ENCODE results near the gene BSN.
A peak's percentile ranks its signal among the peaks of the same experiment; 100 is the strongest.

The BSN gene, protein sequence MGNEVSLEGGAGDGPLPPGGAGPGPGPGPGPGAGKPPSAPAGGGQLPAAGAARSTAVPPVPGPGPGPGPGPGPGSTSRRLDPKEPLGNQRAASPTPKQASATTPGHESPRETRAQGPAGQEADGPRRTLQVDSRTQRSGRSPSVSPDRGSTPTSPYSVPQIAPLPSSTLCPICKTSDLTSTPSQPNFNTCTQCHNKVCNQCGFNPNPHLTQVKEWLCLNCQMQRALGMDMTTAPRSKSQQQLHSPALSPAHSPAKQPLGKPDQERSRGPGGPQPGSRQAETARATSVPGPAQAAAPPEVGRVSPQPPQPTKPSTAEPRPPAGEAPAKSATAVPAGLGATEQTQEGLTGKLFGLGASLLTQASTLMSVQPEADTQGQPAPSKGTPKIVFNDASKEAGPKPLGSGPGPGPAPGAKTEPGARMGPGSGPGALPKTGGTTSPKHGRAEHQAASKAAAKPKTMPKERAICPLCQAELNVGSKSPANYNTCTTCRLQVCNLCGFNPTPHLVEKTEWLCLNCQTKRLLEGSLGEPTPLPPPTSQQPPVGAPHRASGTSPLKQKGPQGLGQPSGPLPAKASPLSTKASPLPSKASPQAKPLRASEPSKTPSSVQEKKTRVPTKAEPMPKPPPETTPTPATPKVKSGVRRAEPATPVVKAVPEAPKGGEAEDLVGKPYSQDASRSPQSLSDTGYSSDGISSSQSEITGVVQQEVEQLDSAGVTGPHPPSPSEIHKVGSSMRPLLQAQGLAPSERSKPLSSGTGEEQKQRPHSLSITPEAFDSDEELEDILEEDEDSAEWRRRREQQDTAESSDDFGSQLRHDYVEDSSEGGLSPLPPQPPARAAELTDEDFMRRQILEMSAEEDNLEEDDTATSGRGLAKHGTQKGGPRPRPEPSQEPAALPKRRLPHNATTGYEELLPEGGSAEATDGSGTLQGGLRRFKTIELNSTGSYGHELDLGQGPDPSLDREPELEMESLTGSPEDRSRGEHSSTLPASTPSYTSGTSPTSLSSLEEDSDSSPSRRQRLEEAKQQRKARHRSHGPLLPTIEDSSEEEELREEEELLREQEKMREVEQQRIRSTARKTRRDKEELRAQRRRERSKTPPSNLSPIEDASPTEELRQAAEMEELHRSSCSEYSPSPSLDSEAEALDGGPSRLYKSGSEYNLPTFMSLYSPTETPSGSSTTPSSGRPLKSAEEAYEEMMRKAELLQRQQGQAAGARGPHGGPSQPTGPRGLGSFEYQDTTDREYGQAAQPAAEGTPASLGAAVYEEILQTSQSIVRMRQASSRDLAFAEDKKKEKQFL (N-terminal part only)

GRCh38 chr3:49553692-49554632 is at the start of gene BSN:
Gene BSN, plus strand, starts transcription at chr3:49554477. Its CDS starts 126 bp downstream, at chr3:49554603.
- H3K4me3 ChIP-seq (ENCODE audit: low read depth, low read length): peak within 1 kb of the TSS; percentile 85

- H3K4me3 ChIP-seq (ENCODE audit: low read depth, low read length): no peak overlapping the region
Observed at GRCh38 chr3:49506906-49507305, 47.4 kb upstream of the BSN start.

DNA sequence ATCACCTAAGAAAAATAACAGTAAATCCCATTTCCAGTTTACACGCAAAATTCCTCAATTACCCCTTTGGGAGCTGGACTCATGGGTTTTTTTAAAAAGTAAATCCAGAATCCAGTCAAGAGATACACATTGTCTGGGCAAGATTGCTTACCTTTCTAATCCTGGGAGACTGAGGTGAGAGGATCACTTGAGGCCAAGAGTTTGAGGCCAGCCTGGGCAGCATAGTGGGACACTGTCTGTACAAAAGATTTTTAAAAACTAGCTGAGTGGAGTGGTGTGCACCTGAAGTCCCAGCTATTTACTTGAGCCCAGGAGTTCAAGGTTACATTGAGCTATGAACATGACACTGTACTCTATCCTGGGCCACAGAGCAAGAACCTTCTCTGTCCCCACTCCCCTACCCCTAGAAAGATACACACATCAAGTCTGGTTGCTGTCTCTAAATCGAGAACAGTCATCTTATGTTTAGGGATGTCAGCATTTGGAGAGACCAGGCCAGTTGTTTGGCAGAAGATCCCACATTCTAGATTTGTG is 45.2 kb upstream of the BSN start:
- no peak overlapping the region for H3K4me3 ChIP-seq (ENCODE audit: low read depth, low read length)

DNA sequence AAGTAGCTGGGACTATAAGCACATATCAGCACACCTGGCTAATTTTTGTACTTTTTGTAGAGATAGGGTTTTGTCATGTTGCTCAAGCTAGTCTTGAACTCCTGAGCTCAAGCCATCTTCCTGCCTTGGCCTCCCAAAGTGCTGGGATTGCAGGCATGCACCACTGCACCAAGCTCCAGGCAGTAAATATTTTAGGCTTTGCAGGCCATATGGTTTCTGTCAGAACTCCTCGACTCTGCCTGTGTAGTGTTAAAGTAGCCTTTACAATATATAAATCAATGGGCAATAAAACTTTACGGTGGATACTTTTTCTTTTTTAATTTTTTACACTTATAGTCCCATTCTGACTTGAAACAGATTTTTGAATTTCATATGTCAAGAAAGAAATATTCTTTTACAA is 42.6 kb upstream of the BSN start:
- no peak overlapping the region for H3K4me3 ChIP-seq (ENCODE audit: low read depth, low read length)

GRCh38 chr3:49512781-49513355 is 41.4 kb upstream of the BSN start:
- no peak overlapping the region for H3K4me3 ChIP-seq (ENCODE audit: low read depth, low read length)

GRCh38 chr3:49513494-49514124 is 40.7 kb upstream of the BSN start:
- H3K4me3 ChIP-seq (ENCODE audit: low read depth, low read length): no peak overlapping the region

DNA sequence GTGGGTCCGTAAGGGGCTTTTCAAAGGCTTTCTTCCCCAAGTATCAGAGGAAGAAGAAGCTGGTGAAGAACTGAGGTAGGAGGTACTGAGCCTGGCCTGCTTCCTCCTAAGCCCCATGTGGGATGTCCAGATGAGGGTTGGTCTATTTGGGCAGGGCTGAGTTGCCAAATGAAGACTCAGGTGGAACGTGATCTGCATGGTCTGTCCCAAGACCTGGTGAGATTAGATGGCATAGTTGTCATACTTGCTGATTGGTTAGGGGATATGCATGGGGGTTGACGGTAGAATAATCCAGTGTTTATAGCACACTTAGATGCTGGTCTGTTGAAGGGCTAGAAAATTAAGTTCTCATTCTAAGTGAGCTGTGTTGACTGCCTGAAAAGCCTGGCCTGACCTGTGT is 36.3 kb upstream of the BSN start:
- no peak overlapping the region for H3K4me3 ChIP-seq (ENCODE audit: low read depth, low read length)

GRCh38 chr3:49518441-49518840 is 35.8 kb upstream of the BSN start:
- no peak overlapping the region for H3K4me3 ChIP-seq (ENCODE audit: low read depth, low read length)

DNA sequence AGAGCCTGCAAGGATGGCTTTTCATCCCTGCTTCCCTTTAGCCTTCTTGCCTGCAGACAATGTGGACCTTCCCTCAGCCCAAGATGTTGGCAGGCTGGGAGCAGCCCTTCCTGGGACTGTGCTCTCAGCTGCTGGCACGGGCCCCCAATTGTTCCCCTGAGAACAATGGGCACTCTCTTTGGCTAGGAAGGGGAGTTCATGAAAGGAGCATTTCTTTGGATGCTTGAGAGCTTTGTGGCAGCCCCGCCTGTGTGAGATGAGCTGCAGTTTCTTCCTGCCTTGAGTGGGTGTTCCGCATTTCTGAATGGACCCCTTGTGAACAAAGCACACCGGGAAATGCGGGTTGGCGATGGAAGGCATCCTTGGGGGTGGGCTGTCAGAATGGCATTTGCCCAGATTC is 35.0 kb upstream of the BSN start:
- no peak overlapping the region for H3K4me3 ChIP-seq (ENCODE audit: low read depth, low read length)

DNA sequence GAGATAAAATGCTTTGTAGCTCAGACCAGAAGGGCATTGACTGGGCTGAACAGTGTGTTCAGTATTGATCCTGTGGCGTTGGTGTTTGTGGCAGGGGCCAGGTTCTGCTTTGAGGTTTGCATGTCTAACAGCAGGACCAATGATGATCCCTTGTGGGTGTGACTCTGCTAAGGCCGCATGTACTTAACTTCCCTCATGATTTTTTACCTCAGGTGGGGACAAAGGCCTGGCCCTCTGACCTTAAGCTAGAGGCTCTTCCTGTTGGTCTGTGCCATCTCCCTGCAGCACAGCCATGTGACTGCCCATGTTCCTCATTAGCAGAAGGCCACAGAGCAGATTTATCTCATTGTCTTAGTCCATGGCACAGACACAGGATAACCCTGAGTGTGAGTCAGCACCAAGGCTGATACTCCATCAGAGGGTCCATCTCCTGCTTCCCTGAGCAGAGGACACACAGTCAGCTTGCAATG is 34.3 kb upstream of the BSN start:
- H3K4me3 ChIP-seq (ENCODE audit: low read depth, low read length): no peak overlapping the region

DNA sequence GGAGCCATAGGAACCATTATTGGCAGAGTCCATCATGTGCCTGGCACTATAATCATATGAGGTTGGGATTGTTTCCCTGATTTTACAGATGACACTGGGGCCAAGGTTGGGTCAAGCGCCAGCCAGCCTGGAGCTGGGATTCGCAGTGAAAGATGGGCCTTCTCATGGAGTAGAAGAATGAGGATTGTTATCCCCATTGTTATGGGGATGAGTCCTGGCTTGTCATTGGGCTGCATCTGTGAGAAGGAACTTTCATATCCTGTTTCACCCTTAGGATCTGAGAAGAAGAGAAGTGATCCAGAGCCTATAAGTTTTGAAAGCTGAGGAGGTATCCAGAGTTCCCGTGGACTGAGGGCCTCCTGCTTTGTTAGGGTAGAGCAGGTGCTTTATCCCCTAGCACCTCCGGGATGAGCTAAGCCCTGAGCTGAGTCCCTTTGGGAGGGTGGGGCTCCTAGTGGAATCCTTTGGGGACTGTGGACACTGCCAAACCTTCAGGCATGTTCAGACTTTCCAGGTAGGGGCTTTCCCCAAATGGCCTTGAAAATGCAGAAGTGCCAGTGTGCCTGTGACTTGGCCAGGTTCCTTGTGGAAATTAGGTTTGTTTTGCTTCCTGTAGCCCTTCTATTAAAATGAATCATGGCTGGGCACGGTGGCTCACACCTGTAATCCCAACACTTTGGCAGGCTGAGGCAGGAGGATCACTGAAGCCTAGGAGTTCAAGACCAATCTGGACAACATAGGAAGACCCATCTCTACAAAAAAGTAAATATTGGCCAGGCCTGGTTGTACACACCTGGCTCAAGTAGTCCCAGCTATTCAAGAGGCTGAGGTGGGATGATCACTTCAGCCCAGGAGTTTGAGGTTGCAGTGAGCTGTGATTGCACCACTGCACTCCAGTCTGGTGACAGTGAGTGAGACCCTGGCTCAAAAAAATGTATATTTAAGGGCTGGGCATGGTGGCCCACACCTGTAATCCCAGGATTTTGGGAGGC is 30.2 kb upstream of the BSN start:
- H3K4me3 ChIP-seq (ENCODE audit: low read depth, low read length): no peak overlapping the region

GRCh38 chr3:49529567-49529966 is 24.7 kb upstream of the BSN start:
- no peak overlapping the region for H3K4me3 ChIP-seq (ENCODE audit: low read depth, low read length)

DNA sequence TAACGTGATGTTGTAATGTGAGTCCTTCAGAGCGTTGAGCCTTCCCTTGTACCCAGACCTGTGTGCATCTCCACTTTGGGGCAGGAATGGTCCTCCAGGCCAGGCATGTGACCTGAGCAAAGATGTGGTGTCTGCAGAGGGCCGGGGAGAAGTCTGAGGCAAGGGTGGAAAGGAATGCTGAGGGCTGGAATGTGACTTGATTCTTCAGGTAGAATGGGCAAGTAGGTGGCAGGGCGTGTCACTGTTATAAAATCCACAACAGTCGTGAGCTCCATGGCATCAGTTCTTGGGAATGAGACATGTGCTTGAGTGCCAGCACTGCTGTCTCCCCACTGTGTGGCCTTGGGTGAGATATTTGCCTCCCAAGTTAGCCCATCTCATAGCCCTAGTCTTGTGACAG is 24.0 kb upstream of the BSN start:
- no peak overlapping the region for H3K4me3 ChIP-seq (ENCODE audit: low read depth, low read length)

DNA sequence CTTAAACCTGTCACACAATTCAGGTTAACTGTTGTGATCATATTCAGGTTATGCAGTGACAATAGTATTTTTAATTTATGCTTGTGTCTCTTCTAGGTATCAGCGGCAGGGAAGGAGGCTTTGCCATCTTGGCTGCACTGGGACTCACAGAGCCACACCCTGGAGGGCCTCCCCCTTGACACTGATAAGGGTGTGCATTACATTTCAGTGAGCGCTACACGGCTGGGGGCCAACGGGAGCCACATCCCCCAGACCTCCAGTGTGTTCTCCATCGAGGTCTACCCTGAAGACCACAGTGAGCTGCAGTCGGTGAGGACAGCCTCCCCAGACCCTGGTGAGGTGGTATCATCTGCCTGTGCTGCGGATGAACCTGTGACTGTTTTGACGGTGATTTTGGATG is 23.6 kb upstream of the BSN start:
- no peak overlapping the region for H3K4me3 ChIP-seq (ENCODE audit: low read depth, low read length)

- H3K4me3 ChIP-seq (ENCODE audit: low read depth, low read length): no peak overlapping the region
Observed at GRCh38 chr3:49531218-49531617, 23.1 kb upstream of the BSN start.

DNA sequence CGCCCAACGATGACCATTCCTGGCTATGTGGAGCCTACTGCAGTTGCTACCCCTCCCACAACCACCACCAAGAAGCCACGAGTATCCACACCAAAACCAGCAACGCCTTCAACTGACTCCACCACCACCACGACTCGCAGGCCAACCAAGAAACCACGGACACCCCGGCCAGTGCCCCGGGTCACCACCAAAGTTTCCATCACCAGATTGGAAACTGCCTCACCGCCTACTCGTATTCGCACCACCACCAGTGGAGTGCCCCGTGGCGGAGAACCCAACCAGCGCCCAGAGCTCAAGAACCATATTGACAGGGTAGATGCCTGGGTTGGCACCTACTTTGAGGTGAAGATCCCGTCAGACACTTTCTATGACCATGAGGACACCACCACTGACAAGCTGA is 22.6 kb upstream of the BSN start:
- no peak overlapping the region for H3K4me3 ChIP-seq (ENCODE audit: low read depth, low read length)

- H3K4me3 ChIP-seq (ENCODE audit: low read depth, low read length): no peak overlapping the region
Observed at GRCh38 chr3:49533031-49533430, 21.2 kb upstream of the BSN start.

Measured in iPS-11a (cell line).